ENCODE data around the gene HEXB. TPM values are rescaled to one million over a fixed set of nuclear protein-coding genes. Genes with fewer than 3 reads are reported as not detected.
"Not testable (repeated sequence)": the region's sequence is repeated elsewhere in the genome, so short reads cannot be mapped to it uniquely, and the experiment has no call there.

HEXB gene
- total RNA-seq, 1 experiment from 2014 or later, result 56.3 TPM

GRCh38 chr5:74738406-74738805 is 53.4 kb downstream of the HEXB start:
- Histone ChIP-seq H2BK5ac (ENCODE audit: insufficient read length, low read length) (no peak overlapping the region), H4K91ac (ENCODE audit: insufficient read length, low read depth, low read length) (no peak overlapping the region), H2BK120ac (ENCODE audit: low read depth, low read length, poor library complexity, severe bottlenecking) (no peak overlapping the region), H3K56ac (ENCODE audit: insufficient read length, low read depth, low read length) (no peak overlapping the region), H3K27me3 (ENCODE audit: insufficient read depth, low read length) (no peaks in the 10 kb centered on the region), H3K9ac (ENCODE audit: extremely low read depth, insufficient read length, low read length) (no peak overlapping the region), H2BK20ac (ENCODE audit: low read depth, low read length, poor library complexity, severe bottlenecking) (no peak overlapping the region), H3K27ac (ENCODE audit: insufficient read length, low read depth, low read length) (no peak overlapping the region), H4K5ac (ENCODE audit: insufficient read length, low read depth, low read length) (no peak overlapping the region), H3K14ac (ENCODE audit: insufficient read depth, low read length) (no peak overlapping the region), H3K79me2 (ENCODE audit: insufficient read depth, low read length) (no peaks in the 10 kb centered on the region), H3T11ph (ENCODE audit: low read length) (no peak overlapping the region), H3K23me2 (ENCODE audit: insufficient read length, low read depth, low read length, poor library complexity, severe bottlenecking) (no peaks in the 10 kb centered on the region), H3K4me1 (ENCODE audit: insufficient read depth, low read length) (no peaks in the 10 kb centered on the region), H4K8ac (replicated peaks; ENCODE audit: insufficient read length, low read depth, low read length) (no peak overlapping the region), H2BK12ac (ENCODE audit: insufficient read length, low read depth, low read length) (no peak overlapping the region), H3K4ac (ENCODE audit: low read depth, low read length) (no peak overlapping the region), H3K4me2 (ENCODE audit: insufficient read depth, insufficient read length, low read length) (no peak overlapping the region), H4K20me1 (ENCODE audit: control insufficient read depth, insufficient read depth, insufficient read length) (no peaks in the 10 kb centered on the region), H2BK15ac (ENCODE audit: low read depth, low read length) (no peak overlapping the region), H3K23ac (ENCODE audit: insufficient read length, low read depth, low read length) (no peak overlapping the region), H3K79me1 (ENCODE audit: insufficient read depth, low read depth, low read length, poor library complexity, severe bottlenecking) (no peaks in the 10 kb centered on the region), H3K9me3 (ENCODE audit: control insufficient read depth, low read depth, low read length) (no peaks in the 10 kb centered on the region), H2AK5ac (ENCODE audit: insufficient read length, low read length) (no peak overlapping the region), H3K18ac (ENCODE audit: insufficient read length, low read depth, low read length) (no peak overlapping the region), H2AFZ (ENCODE audit: low read length) (no peak overlapping the region)
- H3K36me3 Mint-ChIP-seq (ENCODE audit: insufficient read depth in 1 of 3, low read depth in 3 of 3), result peaks cover 0 to 41% (median 26%) of the 10 kb centered on the region in 3 experiments; a peak in 5 of 7 replicates
- H3K27me3 Mint-ChIP-seq (ENCODE audit: low read depth), result no peaks in the 10 kb centered on the region
- no peaks in the 10 kb centered on the region for H3K9me3 Mint-ChIP-seq
- H3K4me3 Mint-ChIP-seq, result no peak overlapping the region
- WGBS (ENCODE audit: extremely low coverage, insufficient read length, low lambda C conversion rate), result no CpG with 5 or more reads among the region's 4 CpGs
- TF ChIP-seq CTCF (conservative IDR thresholded peaks at IDR 0.05), result no peak
- DNase-seq, result no peak
- H3K27ac Mint-ChIP-seq, result no peak overlapping the region
- H3K4me1 Mint-ChIP-seq, result no peaks in the 10 kb centered on the region

GRCh38 chr5:74748742-74749141 is 63.7 kb downstream of the HEXB start:
- H2BK12ac ChIP-seq (ENCODE audit: insufficient read length, low read depth, low read length); H3K23ac ChIP-seq (ENCODE audit: insufficient read length, low read depth, low read length); H3K27me3 Mint-ChIP-seq (ENCODE audit: low read depth); H3K27ac Mint-ChIP-seq; H3K4me3 Mint-ChIP-seq; H3K4me2 ChIP-seq (ENCODE audit: insufficient read depth, insufficient read length, low read length); H4K8ac ChIP-seq (replicated peaks; ENCODE audit: insufficient read length, low read depth, low read length); H2BK120ac ChIP-seq (ENCODE audit: low read depth, low read length, poor library complexity, severe bottlenecking); H3K4me1 ChIP-seq (ENCODE audit: insufficient read depth, low read length); H4K91ac ChIP-seq (ENCODE audit: insufficient read length, low read depth, low read length); H2AFZ ChIP-seq (ENCODE audit: low read length); H3K23me2 ChIP-seq (ENCODE audit: insufficient read length, low read depth, low read length, poor library complexity, severe bottlenecking); H3K27me3 ChIP-seq (ENCODE audit: insufficient read depth, low read length); H3K79me1 ChIP-seq (ENCODE audit: insufficient read depth, low read depth, low read length, poor library complexity, severe bottlenecking); DNase-seq; H3T11ph ChIP-seq (ENCODE audit: low read length); H2AK5ac ChIP-seq (ENCODE audit: insufficient read length, low read length); H2BK5ac ChIP-seq (ENCODE audit: insufficient read length, low read length); H2BK20ac ChIP-seq (ENCODE audit: low read depth, low read length, poor library complexity, severe bottlenecking); H3K79me2 ChIP-seq (ENCODE audit: insufficient read depth, low read length); H2BK15ac ChIP-seq (ENCODE audit: low read depth, low read length); H3K9ac ChIP-seq (ENCODE audit: extremely low read depth, insufficient read length, low read length); H3K9me3 ChIP-seq (ENCODE audit: control insufficient read depth, low read depth, low read length); H4K20me1 ChIP-seq (ENCODE audit: control insufficient read depth, insufficient read depth, insufficient read length); H3K4me1 Mint-ChIP-seq; H3K27ac ChIP-seq (ENCODE audit: insufficient read length, low read depth, low read length); H4K5ac ChIP-seq (ENCODE audit: insufficient read length, low read depth, low read length); H3K14ac ChIP-seq (ENCODE audit: insufficient read depth, low read length); H3K9me3 Mint-ChIP-seq; H3K56ac ChIP-seq (ENCODE audit: insufficient read length, low read depth, low read length); H3K18ac ChIP-seq (ENCODE audit: insufficient read length, low read depth, low read length); H3K4ac ChIP-seq (ENCODE audit: low read depth, low read length): not testable (repeated sequence)
- H3K36me3 Mint-ChIP-seq (ENCODE audit: insufficient read depth in 1 of 3, low read depth in 3 of 3), result peaks cover 4 to 55% (median 42%) of the 10 kb centered on the region in 3 experiments; a peak in 6 of 7 replicates
- WGBS (ENCODE audit: extremely low coverage, insufficient read length, low lambda C conversion rate), result no CpG with 5 or more reads among the region's 4 CpGs

Measured in H9 (cell line).